ENCODE data around the gene C19orf12. TPM values are rescaled to one million over a fixed set of nuclear protein-coding genes. Genes with fewer than 3 reads are reported as not detected.

C19orf12 gene
- total RNA-seq, 1 experiment from 2014 or later, result 10.0 TPM

GRCh38 chr19:29753190-29753933 is 38.3 kb upstream of the C19orf12 start:
- Histone ChIP-seq H2AFZ (ENCODE audit: low read depth, low read length, poor library complexity, severe bottlenecking) (no peak overlapping the region), H3K79me2 (ENCODE audit: insufficient read depth, low read length) (no peaks in the 10 kb centered on the region), H3K4me3 (replicated peaks in 1 of 2; ENCODE audit: low read depth in 1 of 2, low read length in 2 of 2) (no peak overlapping the region), H3K9ac (ENCODE audit: low read length) (no peak overlapping the region), H4K20me1 (ENCODE audit: insufficient read depth) (no peaks in the 10 kb centered on the region), H3K36me3 (ENCODE audit: control insufficient read depth in 1 of 2, insufficient read depth in 2 of 2, low read length in 2 of 2) (no peaks in the 10 kb centered on the region), H3K4me2 (ENCODE audit: low read length) (no peak overlapping the region), H3K4me1 (ENCODE audit: control insufficient read depth in 1 of 2, insufficient read depth in 2 of 2, low read length in 2 of 2) (no peaks in the 10 kb centered on the region), H3K9me2 (ENCODE audit: insufficient read depth) (no peaks in the 10 kb centered on the region), H3K9me3 (ENCODE audit: control insufficient read depth in 1 of 2, insufficient read depth in 1 of 2, low read depth in 1 of 2, low read length in 2 of 2) (no peaks in the 10 kb centered on the region), H3K27me3 (ENCODE audit: insufficient read depth, low read length) (no peaks in the 10 kb centered on the region), H3K27ac (ENCODE audit: low read depth, low read length) (no peak overlapping the region)
- ChIA-PET CTCF (no interaction called here), RAD21 (ENCODE audit: low non-redundant PET in 1 of 2, low total read pairs in 2 of 2, uncharacterized antibody in 2 of 2, unreplicated experiment in 2 of 2) (no interaction called here), POLR2A (interaction anchor here (0.6 kb wide), 1 partner anchor 31 kb away, joined by 3 read pairs; no protein-coding TSS in a partner anchor)
- DNase-seq (ENCODE audit: low read depth, low spot score) (no peak), ATAC-seq (peak; percentile 50; the same call in 1 of the 2 replicates)
- BruUV-seq (replicated peaks), result no TSS peak
- intact Hi-C loops (cut with micrococcal nuclease), result no loop called here
- TF ChIP-seq CBX3 (IDR thresholded peaks at IDR 0.05; ENCODE audit: low read depth) (no peak), CTCF (IDR thresholded peaks at IDR 0.05 in 2 of 3, conservative IDR thresholded peaks at IDR 0.05 in 1 of 3; ENCODE audit: borderline replicate concordance in 1 of 3, insufficient read depth in 1 of 3, low read depth in 2 of 3, low read length in 2 of 3) (no peak), CEBPB (IDR thresholded peaks at IDR 0.05; ENCODE audit: low read depth) (no peak), ZBTB33 (IDR thresholded peaks at IDR 0.05; ENCODE audit: extremely low read depth, insufficient replicate concordance, low read length) (no peak), POLR2AphosphoS5 (IDR thresholded peaks at IDR 0.05; ENCODE audit: low read depth, low read length) (no peak), EZH2 (IDR thresholded peaks at IDR 0.05) (no peak), YY1 (IDR thresholded peaks at IDR 0.05; ENCODE audit: extremely low read depth, insufficient replicate concordance, low read depth, low read length) (no peak), TCF7L2 (IDR thresholded peaks at IDR 0.05; ENCODE audit: borderline replicate concordance, extremely low read depth, insufficient read depth, insufficient read length) (no peak), ZNF274 (IDR thresholded peaks at IDR 0.05; ENCODE audit: low read depth, low read length) (no peak), ELF1 (IDR thresholded peaks at IDR 0.05; ENCODE audit: borderline replicate concordance, low read depth) (no peak), RAD21 (IDR thresholded peaks at IDR 0.05; ENCODE audit: low read depth) (no peak), ZFX (IDR thresholded peaks at IDR 0.05) (no peak), JUND (IDR thresholded peaks at IDR 0.05) (no peak), SP1 (IDR thresholded peaks at IDR 0.05; ENCODE audit: low read depth) (no peak), SRF (IDR thresholded peaks at IDR 0.05; ENCODE audit: low read depth) (no peak), EGR1 (IDR thresholded peaks at IDR 0.05; ENCODE audit: low read depth) (no peak)

All from HCT116 (cell line).